GM23338 (cell line): ENCODE measurements around the gene EMC9. TPM values are rescaled to one million over a fixed set of nuclear protein-coding genes. Genes with fewer than 3 reads are reported as not detected.

Experiments used
- ATAC-seq: fragments of 200-7000 bp; cut with Tn5 transposase; 3 replicates; pipeline ENCODE4 v1.9.1; 2020
- DNase-seq: peaks from one replicate; pipeline ENCODE4 v3.0.0-alpha.2; 2015; ENCODE audit warnings: low spot score
- H2AFZ ChIP-seq: fragments of 200-600 bp; sonication (generic); 2 replicates; pipeline ENCODE4 v1.8.0; 2016; ENCODE audit warnings: antibody characterized with exemption, mild to moderate bottlenecking, moderate library complexity
- H3F3A ChIP-seq: fragments of 200-600 bp; sonication (generic); replicated peaks from 2 replicates; pipeline ENCODE4 v1.8.0; 2017; ENCODE audit warnings: antibody characterized with exemption, mixed run types, low read depth
- H3K27ac ChIP-seq: fragments of 200-600 bp; sonication (generic); 2 replicates; pipeline ENCODE4 v1.6.1; 2016; ENCODE audit warnings: low read depth
- H3K27me3 ChIP-seq: fragments of 200-600 bp; sonication (generic); 2 replicates; pipeline ENCODE4 v1.8.0; 2016; ENCODE audit warnings: mild to moderate bottlenecking, mixed run types, moderate library complexity; ENCODE audit not compliant: insufficient read depth
- H3K36me3 ChIP-seq: fragments of 200-600 bp; sonication (generic); 2 replicates; pipeline ENCODE4 v1.8.0; 2016; ENCODE audit warnings: mild to moderate bottlenecking; ENCODE audit not compliant: insufficient read depth
- H3K4me1 ChIP-seq: fragments of 200-600 bp; sonication (generic); 2 replicates; pipeline ENCODE4 v1.8.0; 2016; ENCODE audit warnings: mild to moderate bottlenecking, moderate library complexity; ENCODE audit not compliant: insufficient read depth
- H3K4me2 ChIP-seq: fragments of 200-600 bp; sonication (generic); 2 replicates; pipeline ENCODE4 v1.7.1; 2017; ENCODE audit warnings: mixed run types
- H3K4me3 ChIP-seq: fragments of 200-600 bp; sonication (generic); 2 replicates; pipeline ENCODE4 v1.6.1; 2016; ENCODE audit warnings: mixed run types
- H3K79me2 ChIP-seq: fragments of 200-600 bp; sonication (generic); replicated peaks from 2 replicates; pipeline ENCODE4 v1.8.0; 2017; ENCODE audit warnings: mild to moderate bottlenecking; ENCODE audit not compliant: insufficient read depth
- H3K9me2 ChIP-seq: fragments of 200-600 bp; sonication (generic); 2 replicates; pipeline ENCODE4 v1.8.0; 2017; ENCODE audit not compliant: insufficient read depth
- H4K20me1 ChIP-seq: fragments of 200-600 bp; sonication (generic); replicated peaks from 2 replicates; pipeline ENCODE4 v1.8.0; 2017; ENCODE audit warnings: mild to moderate bottlenecking; ENCODE audit not compliant: insufficient read depth
- H3K27ac Mint-ChIP-seq: 2 replicates; pipeline ENCODE4 v1.8.0; 2020; ENCODE audit warnings: inconsistent platforms, mild to moderate bottlenecking, moderate library complexity, mixed read lengths
- H3K27me3 Mint-ChIP-seq: 3 replicates; pipeline ENCODE4 v1.8.0; 2022; ENCODE audit warnings: low read depth, mild to moderate bottlenecking, moderate library complexity, mixed read lengths, inconsistent platforms; ENCODE audit not compliant: insufficient read depth, poor library complexity
- H3K36me3 Mint-ChIP-seq: 3 replicates; pipeline ENCODE4 v1.8.0; 2021; ENCODE audit warnings: low read depth, mild to moderate bottlenecking, inconsistent platforms, moderate library complexity, mixed read lengths
- H3K4me1 Mint-ChIP-seq: 3 replicates; pipeline ENCODE4 v1.8.0; 2020; ENCODE audit warnings: mild to moderate bottlenecking, inconsistent platforms, mixed read lengths
- H3K4me3 Mint-ChIP-seq: 3 replicates; pipeline ENCODE4 v1.8.0; 2021; ENCODE audit warnings: moderate library complexity, mild to moderate bottlenecking, inconsistent platforms, mixed read lengths
- H3K9me3 Mint-ChIP-seq: 3 replicates; pipeline ENCODE4 v1.8.0; 2020; ENCODE audit warnings: moderate library complexity, mild to moderate bottlenecking, inconsistent platforms, mixed read lengths
- CREB1 ChIP-seq: fragments of 250-450 bp; sonication (Bioruptor Pico); IDR thresholded peaks from 2 replicates; pipeline ENCODE4 v1.5.0; 2020; ENCODE audit warnings: low read depth, mild to moderate bottlenecking, moderate library complexity
- CTCF ChIP-seq, 2 experiments: fragments of 200-600 bp in 1 of 2; sonication (generic) in 1 of 2; conservative IDR thresholded peaks; 2 replicates each; pipeline versions ENCODE4 v1.5.1 to v1.6.1; 2016 to 2017; ENCODE audit warnings: antibody characterized with exemption in 2 of 2, low read depth in 2 of 2, mild to moderate bottlenecking in 2 of 2, moderate library complexity in 1 of 2
- EZH2 ChIP-seq: fragments of 200-600 bp; sonication (generic); IDR thresholded peaks from one replicate; pipeline ENCODE4 v1.8.0; 2017; ENCODE audit warnings: antibody characterized with exemption, mild to moderate bottlenecking, low read depth; ENCODE audit not compliant: unreplicated experiment
- EZH2phosphoT487 ChIP-seq: fragments of 200-600 bp; sonication (generic); IDR thresholded peaks from one replicate; pipeline ENCODE4 v1.8.1; 2018; ENCODE audit warnings: antibody characterized with exemption; ENCODE audit not compliant: unreplicated experiment
- JUNB ChIP-seq: IDR thresholded peaks from one replicate; pipeline ENCODE4 v1.6.1; 2016; ENCODE audit warnings: antibody characterized with exemption; ENCODE audit not compliant: unreplicated experiment
- NANOG ChIP-seq: IDR thresholded peaks from 2 replicates; pipeline ENCODE4 v1.6.1; 2016; ENCODE audit warnings: antibody characterized with exemption, borderline replicate concordance
- POLR2AphosphoS5 ChIP-seq: IDR thresholded peaks from 2 replicates; pipeline ENCODE4 v1.6.1; 2016; ENCODE audit warnings: antibody characterized with exemption, low read depth
- REST ChIP-seq: IDR thresholded peaks from one replicate; pipeline ENCODE4 v1.6.1; 2018; ENCODE audit warnings: antibody characterized with exemption; ENCODE audit not compliant: unreplicated experiment
- STAT1 ChIP-seq: IDR thresholded peaks from one replicate; pipeline ENCODE4 v1.6.1; 2016; ENCODE audit warnings: antibody characterized with exemption; ENCODE audit not compliant: unreplicated experiment
- ZNF114 ChIP-seq: fragments of 250-450 bp; sonication (Bioruptor Pico); IDR thresholded peaks from 2 replicates; pipeline ENCODE4 v1.5.0; 2020; ENCODE audit warnings: mild to moderate bottlenecking, moderate library complexity
- ZNF331 ChIP-seq: fragments of 250-450 bp; sonication (Bioruptor Pico); IDR thresholded peaks from 2 replicates; pipeline ENCODE4 v1.5.0; 2020; ENCODE audit warnings: low read depth, mild to moderate bottlenecking, moderate library complexity
- polyA plus RNA-seq: library from polyadenylated mRNA; unstranded; fragments of >200 nt; fragmentation: Nextera tagmentation; extraction: Ambion mirVana; gene quantifications from 2 replicates; pipeline ENCODE4 v1.2.1, GENCODE V29; 2016
- total RNA-seq: library from RNA; depleted of rRNA; stranded (reverse); fragments of >200 nt; shearing (Covaris generic); gene quantifications from 2 replicates; pipeline ENCODE4 v1.2.3, GENCODE V29; 2014
- TF ChIP-seq, protein P1 (sequence below): IDR thresholded peaks from 2 replicates; pipeline ENCODE4 v1.6.1; 2016; ENCODE audit warnings: antibody characterized with exemption

EMC9 gene
- total and polyA plus RNA-seq, 2 experiments from 2014 or later, result 30.0 to 64.2 TPM

DNA sequence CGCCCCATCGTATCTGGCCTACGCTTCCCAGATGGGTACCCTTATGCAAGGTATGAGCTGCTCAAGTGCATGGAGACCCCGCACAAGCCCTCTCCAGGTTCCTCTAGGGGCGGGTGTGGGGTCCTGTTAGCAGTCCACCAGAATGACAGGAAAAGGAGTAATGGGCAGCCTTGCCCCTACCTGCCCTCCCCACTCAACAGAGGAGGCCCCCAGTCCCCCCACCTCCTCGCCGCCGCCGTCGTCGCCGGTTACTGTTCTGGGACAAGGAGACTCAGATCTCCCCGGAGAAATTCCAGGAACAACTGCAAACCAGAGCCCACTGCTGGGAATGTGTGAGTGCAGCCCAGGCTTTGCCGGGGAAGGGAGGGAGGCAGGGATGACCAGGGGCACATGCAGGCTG, 36.5 kb upstream of the EMC9 start (continued):
- TF ChIP-seq, protein P1, sequence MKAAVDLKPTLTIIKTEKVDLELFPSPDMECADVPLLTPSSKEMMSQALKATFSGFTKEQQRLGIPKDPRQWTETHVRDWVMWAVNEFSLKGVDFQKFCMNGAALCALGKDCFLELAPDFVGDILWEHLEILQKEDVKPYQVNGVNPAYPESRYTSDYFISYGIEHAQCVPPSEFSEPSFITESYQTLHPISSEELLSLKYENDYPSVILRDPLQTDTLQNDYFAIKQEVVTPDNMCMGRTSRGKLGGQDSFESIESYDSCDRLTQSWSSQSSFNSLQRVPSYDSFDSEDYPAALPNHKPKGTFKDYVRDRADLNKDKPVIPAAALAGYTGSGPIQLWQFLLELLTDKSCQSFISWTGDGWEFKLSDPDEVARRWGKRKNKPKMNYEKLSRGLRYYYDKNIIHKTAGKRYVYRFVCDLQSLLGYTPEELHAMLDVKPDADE, result no peak
- no peak for TF ChIP-seq STAT1
- TF ChIP-seq EZH2phosphoT487, result no peak
- no peak for TF ChIP-seq ZNF114 (CRISPR knock-in tag)
- no peak for TF ChIP-seq CTCF (conservative IDR thresholded peaks at IDR 0.05; ENCODE audit: low read depth in 2 of 2)
- TF ChIP-seq NANOG, result no peak
- no peak for TF ChIP-seq ZNF331 (CRISPR knock-in tag)
- TF ChIP-seq EZH2, result no peak
- TF ChIP-seq POLR2AphosphoS5, result no peak

- no peak for TF ChIP-seq ZNF331 (CRISPR knock-in tag)
- no peak for TF ChIP-seq ZNF114 (CRISPR knock-in tag)
- no peak for TF ChIP-seq JUNB
- TF ChIP-seq, protein P1, result no peak
- no peak for TF ChIP-seq STAT1
- TF ChIP-seq EZH2, result no peak
- TF ChIP-seq CREB1 (CRISPR knock-in tag), result no peak
- TF ChIP-seq REST, result no peak
- TF ChIP-seq NANOG, result no peak
- no peak overlapping the region for H3K27ac Mint-ChIP-seq
Measured at GRCh38 chr14:24177041-24177825, 35.8 kb upstream of the EMC9 start.

More at GRCh38 chr14:24177041-24177825, 35.8 kb upstream of the EMC9 start:
- DNase-seq (no peak), ATAC-seq (no peak)
- 0 out of 3 replicates have a peak, but pooled peaks cover 2% of the 10 kb centered on the region for H3K4me1 Mint-ChIP-seq
- no peaks in the 10 kb centered on the region; the same call in 1 of the 2 replicates for H4K20me1 ChIP-seq
- no peaks in the 10 kb centered on the region for H3K27me3 ChIP-seq
- no peaks in the 10 kb centered on the region; the same call in 1 of the 2 replicates for H3K36me3 ChIP-seq
- no peaks in the 10 kb centered on the region for H3K79me2 ChIP-seq
- peaks cover 53% of the 10 kb centered on the region for H3K36me3 Mint-ChIP-seq
- peaks cover 26% of the 10 kb centered on the region for H3K27me3 Mint-ChIP-seq
- H3K9me3 Mint-ChIP-seq, result no peaks in the 10 kb centered on the region
- peaks cover 5% of the 10 kb centered on the region; the same call in 1 of the 2 replicates for H3F3A ChIP-seq
- H3K4me3 Mint-ChIP-seq, result no peak overlapping the region
- 0 out of 2 replicates have a peak, but pooled peaks cover 3% of the 10 kb centered on the region for H3K4me1 ChIP-seq
- H3K4me3 ChIP-seq, result no peak overlapping the region
- H3K9me2 ChIP-seq, result no peaks in the 10 kb centered on the region
- H3K4me2 ChIP-seq, result no peak overlapping the region
- H3K27ac ChIP-seq, result no peak overlapping the region
- no peak overlapping the region for H2AFZ ChIP-seq
